ENCODE measurements around the gene RPL10L. TPM values are rescaled to one million over a fixed set of nuclear protein-coding genes. Genes with fewer than 3 reads are reported as not detected.

RPL10L gene
- total RNA-seq: not detected
- long read RNA-seq, donor 1: 0 reads
- long read RNA-seq, donor 2: 0 reads

DNA sequence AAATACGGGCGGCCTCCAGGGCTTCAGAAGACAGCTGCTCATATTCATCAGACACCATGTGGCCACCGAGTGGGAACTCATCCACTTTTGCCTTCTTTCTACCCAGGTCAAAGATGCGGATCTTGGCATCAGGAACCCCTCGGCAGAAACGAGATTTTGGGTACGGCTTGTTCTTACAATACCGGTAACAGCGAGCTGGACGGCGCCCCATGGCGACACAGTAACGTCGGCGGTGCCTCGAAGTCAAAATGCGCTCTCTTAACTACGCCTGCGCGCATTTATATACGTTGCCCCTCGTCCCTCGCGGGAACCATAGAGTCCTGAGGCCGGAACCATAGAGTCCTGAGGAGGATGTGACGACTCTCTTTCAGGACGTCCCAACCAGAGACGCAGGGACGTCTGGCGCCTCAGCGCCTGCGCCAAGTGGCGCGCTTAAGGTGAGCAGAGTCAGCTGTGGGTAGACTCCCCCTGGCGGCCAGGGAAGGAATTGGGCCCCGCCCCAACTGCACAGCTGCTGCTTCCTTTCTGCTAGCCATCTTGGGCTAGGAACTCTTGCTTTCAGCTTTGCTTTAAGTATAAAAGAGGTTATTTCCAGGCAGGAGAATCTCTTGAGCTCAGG lies at the start of gene RPL10L:
Gene RPL10L (minus strand): TSS at position 256 of the 619 bp plus-strand sequence. CDS start 45 bp downstream, at position 211.
- no peak for DNase-seq (ENCODE audit: low spot score)
- intact Hi-C loops (cut with DNase I): no loop called here

DNA sequence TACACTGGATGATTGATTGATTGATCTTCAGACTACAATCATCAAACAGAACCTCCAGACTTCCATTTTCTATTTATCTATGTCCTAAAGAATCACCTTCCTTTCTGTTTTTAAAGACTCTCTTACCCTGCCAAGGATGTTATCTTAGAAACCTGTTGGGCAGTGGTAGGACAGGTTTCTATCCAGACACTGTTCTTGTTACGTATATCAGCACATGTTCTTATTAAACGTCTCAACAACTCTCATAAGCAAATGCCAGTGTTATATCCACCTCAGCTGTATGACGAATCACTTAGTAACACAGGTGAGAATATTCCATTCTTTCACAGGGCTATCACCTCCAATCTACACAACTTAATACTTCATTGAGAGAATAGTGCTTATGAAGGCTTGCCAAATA lies 40.2 kb upstream of the RPL10L start:
- intact Hi-C loops (cut with DNase I): no loop called here
- no peak for DNase-seq (ENCODE audit: low spot score)

DNA sequence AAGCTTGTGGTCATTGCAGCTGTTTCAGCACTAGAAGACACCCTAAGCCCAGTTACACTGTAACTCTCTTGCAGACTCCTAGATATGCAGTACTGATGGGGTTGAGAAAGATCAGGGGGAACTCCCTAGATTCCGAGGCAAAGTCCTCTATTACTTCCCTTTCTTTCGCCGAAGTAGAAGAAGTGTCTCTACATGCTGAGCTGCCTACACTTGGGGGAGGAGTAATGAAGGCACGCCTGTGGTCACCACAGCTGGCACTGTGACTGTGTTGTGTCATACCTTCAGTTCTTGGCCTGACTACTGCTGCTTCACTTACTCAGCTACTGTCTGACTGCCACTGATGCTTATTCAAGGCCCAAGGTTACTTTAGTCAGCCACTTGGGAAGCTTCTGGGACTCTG lies 35.1 kb upstream of the RPL10L start:
- no peak for DNase-seq (ENCODE audit: low spot score)
- intact Hi-C loops (cut with DNase I): no loop called here

DNA sequence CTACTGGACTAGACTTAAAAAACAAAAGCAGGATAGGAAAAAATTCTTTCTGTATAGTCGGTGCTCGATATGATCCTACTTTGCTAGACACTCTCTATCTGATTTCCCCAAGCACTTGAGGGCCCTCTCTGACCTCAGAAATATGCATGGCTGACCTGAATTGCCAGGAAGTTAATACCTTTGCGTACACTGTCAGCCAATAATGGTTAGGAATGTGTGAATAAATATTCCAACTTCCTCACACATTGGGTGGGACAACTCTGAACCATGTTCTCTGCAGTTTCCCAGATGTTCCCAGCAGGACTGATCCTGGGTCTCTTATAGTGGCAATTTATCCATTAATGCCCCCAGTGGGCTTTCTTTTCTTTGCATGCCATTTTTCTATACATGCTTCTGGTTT lies 20.5 kb upstream of the RPL10L start:
- intact Hi-C loops (cut with DNase I): no loop called here
- no peak for DNase-seq (ENCODE audit: low spot score)

DNA sequence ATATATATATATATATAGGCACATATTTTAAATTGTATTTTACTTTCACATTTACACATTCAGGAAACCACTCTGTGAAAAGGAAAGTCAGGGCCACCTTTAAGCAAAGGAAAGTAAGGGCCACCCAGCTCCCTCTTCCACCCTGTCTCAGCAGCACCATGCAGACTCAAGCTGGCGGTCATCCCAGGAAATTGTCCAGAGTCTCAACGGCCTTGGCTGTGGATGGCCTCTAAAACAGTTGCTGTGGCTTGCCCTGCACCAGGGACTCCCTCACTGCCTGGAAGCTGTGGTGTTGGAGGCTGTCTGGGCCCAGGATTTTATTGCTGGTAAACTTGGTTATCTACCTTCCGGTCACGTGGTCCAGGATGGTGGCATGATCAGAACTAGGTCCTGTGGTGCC lies 11.8 kb upstream of the RPL10L start:
- no peak for DNase-seq (ENCODE audit: low spot score)
- intact Hi-C loops (cut with DNase I): no loop called here

DNA sequence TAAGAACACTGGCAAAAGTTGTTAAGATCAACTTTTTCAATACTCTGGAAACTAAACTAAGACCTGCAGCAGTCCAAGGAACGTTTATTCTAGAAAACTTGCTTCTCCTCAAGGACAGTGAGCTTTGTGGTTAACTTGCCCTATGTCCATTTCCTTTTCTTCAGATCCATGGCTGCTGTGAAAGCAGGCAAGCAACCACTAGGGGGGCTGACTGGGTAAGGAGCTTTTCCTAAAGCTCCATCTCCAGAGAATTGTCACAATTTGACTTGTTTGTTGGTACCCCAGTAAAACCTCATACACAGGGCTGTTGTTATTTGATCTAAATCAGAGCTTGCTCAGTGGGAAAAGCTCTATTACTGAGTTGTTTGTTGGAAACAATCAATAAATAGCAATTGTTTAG lies 10.1 kb upstream of the RPL10L start:
- DNase-seq (ENCODE audit: low spot score): no peak
- intact Hi-C loops (cut with DNase I): no loop called here

DNA sequence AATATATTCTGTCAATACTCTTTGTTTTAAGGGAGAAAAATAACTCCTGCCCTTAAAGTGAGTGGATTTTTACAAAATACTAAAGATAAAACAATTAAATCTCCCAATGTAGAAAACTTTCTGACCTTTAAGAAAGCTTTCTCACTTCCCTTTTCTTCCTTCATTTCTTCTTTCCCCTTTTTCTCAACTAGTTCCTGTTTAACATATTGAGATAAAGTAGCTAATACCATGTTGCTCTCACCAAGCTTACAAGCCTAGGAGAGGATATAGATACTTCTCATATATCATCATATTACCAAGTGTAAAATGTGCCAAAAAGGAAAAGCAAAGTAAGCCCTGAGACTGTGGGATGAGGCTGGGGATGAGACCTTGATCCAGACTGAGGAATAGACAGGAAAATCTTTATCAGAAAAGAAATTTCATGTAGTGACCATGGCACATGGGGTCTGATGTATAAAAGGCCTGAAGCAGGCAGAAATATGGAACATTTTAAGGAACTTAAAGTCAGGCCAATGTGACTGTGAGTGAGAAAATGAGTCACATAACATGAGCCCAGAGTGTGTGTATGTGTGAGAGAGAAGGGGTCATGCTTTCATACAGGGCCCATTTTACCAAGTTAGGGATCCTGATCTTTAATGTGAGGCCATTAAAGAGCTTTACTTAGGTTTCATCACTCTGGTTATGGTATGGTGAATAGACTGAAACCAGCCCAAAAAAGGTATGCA lies 1.6 kb upstream of the RPL10L start:
- DNase-seq (ENCODE audit: low spot score): no peak
- intact Hi-C loops (cut with DNase I): no loop called here

DNA sequence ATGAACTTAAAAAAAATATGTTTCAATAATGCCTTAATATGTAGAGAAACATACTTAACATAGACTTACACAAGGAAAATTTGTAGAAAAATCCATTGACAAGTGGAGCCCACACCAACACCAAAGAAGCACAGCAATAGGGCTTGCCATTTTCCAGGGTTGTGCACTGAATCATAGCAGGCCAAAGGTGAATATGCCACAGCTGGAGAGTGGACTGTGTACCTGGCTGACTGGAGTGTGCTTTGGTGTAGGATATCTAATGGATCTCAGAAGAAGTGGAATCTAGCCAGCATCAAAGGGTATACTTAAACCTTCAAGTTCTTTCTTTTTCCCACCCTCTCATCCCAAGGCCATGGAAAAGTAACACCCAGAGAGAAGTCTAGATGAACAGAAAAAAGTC lies 4.8 kb downstream of the RPL10L start:
- intact Hi-C loops (cut with DNase I): no loop called here
- no peak for DNase-seq (ENCODE audit: low spot score)

DNA sequence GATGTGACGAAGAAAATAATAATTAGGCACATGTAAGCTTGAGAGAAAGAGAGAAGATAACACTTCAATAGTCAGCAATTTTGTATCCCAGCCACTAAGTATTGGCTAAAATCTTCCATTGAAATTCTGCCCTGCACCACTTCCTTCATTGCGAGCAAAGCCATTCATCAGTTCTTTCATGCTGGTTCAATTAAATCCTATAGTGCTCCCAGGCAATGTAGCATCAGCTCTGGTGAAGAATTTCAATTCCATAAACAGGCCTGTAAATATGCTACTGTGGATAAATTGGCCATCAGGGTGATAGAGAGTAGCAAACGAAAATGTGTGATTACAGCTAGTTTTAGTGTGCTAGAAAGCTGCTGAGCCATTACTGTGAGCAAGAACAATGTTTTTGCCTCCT lies 24.7 kb downstream of the RPL10L start:
- intact Hi-C loops (cut with DNase I): no loop called here
- no peak for DNase-seq (ENCODE audit: low spot score)

All from posterior vena cava (tissue), 2 donors.